Cerebellar cortex (tissue), 1 donor: Measurements from ENCODE around the gene MUC4.

Source experiments
- DNase-seq: peaks from one replicate; pipeline ENCODE4 v3.0.0-alpha.2; 2015; ENCODE audit warnings: low spot score

The MUC4 gene

DNA sequence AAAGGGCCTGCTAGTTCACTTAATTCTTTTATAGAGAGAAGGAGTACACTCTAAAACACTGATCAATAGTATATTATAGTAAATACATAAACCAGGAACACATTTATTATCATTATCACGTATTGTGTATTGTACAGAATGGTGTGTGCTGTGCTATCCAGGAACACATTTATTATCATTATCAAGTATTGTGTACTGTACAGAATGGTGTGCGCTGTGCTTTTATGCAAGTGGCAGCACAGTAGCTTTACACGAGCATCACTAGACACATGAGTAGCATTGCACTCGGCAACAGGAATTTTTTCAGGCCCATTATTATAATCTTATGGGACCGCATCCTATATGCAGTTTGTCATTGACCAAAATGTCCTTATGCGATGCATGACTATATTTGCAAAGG lies 111.9 kb downstream of the MUC4 start:
- no peak for DNase-seq

DNA sequence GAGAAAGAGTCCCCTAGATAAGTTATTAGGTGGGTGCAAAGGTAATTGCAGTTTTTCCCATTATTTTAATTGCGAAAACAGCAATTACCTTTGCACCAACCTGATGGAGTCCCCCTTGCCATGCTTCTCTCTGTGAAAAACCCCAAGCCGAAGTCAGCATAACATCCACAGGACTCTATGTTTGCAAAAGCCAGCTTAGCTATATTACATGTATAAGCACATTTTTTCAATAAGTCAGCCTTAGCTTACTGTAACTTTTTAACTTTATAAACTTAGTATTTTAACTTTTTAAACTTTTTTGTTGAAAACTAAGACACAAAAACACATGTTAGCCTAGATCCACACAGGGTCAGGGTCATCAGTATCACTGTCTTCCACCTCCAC lies 112.3 kb downstream of the MUC4 start:
- DNase-seq = no peak

DNA sequence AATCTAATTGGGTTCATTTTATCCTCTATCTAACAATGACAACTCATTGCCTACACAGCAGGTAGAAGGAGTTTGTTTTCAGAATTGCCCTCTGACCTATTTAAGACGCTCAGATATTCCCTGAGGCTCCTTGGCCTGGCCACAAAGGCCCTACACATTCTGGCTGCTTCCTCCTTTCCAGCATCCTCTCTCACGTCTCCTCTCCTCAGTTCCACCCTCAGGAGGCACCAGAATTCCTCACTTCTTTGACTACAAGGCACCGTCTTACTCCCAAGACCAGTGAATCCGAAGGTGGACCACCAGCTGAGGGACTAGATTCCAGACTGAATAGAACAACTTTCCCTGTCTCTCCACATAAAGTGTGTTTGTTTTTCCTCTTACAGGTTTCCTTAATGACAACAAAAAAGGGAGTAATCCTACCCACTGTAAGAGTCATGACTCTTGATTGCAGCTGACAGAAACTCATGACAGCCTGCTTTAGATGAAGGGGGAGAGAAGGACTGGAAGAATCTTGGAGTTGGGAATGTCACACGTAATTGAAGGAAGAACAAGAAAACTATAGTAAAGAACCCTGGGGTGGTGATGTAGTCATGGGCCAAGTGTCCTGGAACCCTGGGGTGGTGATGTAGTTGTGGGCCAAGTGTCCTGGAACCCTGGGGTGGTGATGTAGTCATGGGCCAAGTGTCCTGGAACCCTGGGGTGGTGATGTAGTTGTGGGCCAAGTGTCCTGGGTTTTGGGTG lies 112.9 kb downstream of the MUC4 start:
- peak; percentile 91 for DNase-seq

DNA sequence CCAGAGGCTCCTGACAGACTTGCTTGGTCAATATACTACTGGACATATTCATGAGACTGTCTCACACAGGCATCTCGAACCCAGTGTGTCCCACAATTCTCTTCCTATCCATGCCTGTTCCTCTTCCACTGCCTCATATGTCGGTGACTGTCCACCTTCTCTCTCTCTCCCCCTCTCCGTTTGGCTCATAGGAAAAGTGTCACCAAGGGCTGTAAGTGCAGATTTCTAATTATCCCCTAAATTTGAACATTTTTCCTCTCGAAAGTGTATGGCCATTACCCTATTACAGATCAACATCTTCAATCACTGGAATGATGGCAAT lies 113.4 kb downstream of the MUC4 start:
- no peak for DNase-seq

DNA sequence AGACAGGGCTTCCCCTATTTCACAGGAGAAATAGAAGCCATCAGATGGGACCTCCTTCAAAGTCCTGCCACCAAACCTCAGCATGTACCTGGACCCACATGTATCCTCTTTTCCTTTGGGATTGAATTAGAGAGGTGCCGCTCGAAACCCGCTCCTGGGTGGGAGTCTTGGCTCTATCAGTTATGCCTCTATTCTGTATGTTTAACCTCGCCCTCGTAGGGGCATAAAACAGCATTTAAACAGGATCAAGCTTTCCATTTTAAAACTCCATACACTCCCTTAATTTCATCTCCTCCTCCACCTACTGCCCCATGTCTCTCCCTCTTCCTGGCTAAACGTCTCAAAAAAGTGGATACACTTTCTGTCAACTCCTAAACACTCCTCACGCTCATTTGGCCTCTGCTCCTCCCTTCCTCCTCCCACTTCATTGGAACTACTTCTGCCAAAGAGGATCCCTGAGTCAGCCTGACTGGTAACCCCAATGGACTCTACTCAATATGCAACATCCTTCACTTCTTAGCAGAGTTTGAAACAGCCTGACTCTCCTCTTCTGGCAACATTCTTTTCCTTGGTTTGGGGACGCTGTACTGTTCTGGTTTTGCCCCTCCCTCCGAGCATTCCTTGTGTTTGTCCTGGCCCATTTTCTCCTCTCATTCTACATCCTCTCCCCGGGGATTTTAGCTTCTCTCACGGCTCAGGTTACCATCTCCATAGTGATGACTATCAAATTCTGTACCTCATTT lies 114.0 kb downstream of the MUC4 start:
- peak; percentile 81 for DNase-seq
